OCI-LY1 (cell line): ENCODE data around the gene DROSHA.

Source experiments
- EZH2 ChIP-seq: fragments of 200-600 bp; sonication (generic), shearing (Covaris generic); IDR thresholded peaks from 2 replicates; pipeline ENCODE4 v1.8.0; 2017; ENCODE audit warnings: borderline replicate concordance, mixed run types, mild to moderate bottlenecking, antibody characterized with exemption, low read length, moderate library complexity, mixed read lengths
- TF ChIP-seq, protein P1 (sequence below): fragments of 200-600 bp; sonication (generic), shearing (Covaris generic); IDR thresholded peaks from 2 replicates; pipeline ENCODE4 v1.5.1; 2017; ENCODE audit warnings: mild to moderate bottlenecking, antibody characterized with exemption, low read length, moderate library complexity, mixed read lengths

DNA sequence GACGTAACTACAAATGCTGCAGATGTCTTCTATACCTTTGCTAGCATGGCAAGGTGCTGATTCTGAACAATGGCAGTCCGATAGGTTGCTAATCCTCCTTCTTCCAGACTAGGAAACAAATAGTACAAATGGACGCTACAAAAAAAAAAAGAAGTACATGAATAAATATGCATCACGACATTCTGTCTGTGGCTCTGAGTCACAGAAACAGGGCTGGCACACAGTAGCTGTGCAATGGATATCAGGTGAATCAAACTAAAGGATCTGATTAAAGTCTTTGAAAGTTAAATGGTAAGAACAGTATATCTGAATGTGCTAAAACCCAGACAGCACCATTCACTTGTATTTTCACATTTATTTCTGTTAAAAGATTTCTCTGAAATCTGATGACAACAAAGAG lies 96.2 kb downstream of the DROSHA start:
- TF ChIP-seq EZH2: no peak
- TF ChIP-seq, protein P1, sequence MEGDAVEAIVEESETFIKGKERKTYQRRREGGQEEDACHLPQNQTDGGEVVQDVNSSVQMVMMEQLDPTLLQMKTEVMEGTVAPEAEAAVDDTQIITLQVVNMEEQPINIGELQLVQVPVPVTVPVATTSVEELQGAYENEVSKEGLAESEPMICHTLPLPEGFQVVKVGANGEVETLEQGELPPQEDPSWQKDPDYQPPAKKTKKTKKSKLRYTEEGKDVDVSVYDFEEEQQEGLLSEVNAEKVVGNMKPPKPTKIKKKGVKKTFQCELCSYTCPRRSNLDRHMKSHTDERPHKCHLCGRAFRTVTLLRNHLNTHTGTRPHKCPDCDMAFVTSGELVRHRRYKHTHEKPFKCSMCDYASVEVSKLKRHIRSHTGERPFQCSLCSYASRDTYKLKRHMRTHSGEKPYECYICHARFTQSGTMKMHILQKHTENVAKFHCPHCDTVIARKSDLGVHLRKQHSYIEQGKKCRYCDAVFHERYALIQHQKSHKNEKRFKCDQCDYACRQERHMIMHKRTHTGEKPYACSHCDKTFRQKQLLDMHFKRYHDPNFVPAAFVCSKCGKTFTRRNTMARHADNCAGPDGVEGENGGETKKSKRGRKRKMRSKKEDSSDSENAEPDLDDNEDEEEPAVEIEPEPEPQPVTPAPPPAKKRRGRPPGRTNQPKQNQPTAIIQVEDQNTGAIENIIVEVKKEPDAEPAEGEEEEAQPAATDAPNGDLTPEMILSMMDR: no peak
